ENCODE measurements around the gene NACC2. TPM values are rescaled to one million over a fixed set of nuclear protein-coding genes. Genes with fewer than 3 reads are reported as not detected.

The NACC2 gene
- total and polyA plus RNA-seq, 10 donors: 2.1 to 34.9 (median 23.7) TPM

- 90 to 94% (median 93%) methylated on average over 9 to 22 of the region's 22 CpGs for WGBS, 5 donors
- Histone ChIP-seq H3K27me3 (replicated peaks in 1 of 7) (no peaks in the 10 kb centered on the region), H3K4me1 (peaks cover 0 to 58% (median 14%) of the 10 kb centered on the region in 6 donors), H3K4me3 (no peak overlapping the region), H3K36me3 (peaks cover 0 to 15% (median 0%) of the 10 kb centered on the region in 6 donors), H3K9me3 (no peaks in the 10 kb centered on the region), H3K27ac (no peak overlapping the region)
- no peak for DNase-seq
- intact Hi-C loops (cut with DNase I; ENCODE audit: low total_unique reads): no loop called here
- TF ChIP-seq POLR2AphosphoS5 (IDR thresholded peaks at IDR 0.05): no peak
Observed at GRCh38 chr9:136022731-136023409, 72.2 kb downstream of the NACC2 start.

- no peak for TF ChIP-seq CTCF (IDR thresholded peaks at IDR 0.05 in 8 of 11, conservative IDR thresholded peaks at IDR 0.05 in 3 of 11)
- TF ChIP-seq POLR2A (IDR thresholded peaks at IDR 0.05): no peak
- DNase-seq: no peak
- peaks cover 0 to 20% (median 0%) of the 10 kb centered on the region in 6 donors for H3K36me3 ChIP-seq
- H3K4me3 ChIP-seq: no peak overlapping the region
- peaks cover 0 to 55% (median 14%) of the 10 kb centered on the region in 6 donors for H3K4me1 ChIP-seq
- no peaks in the 10 kb centered on the region for H3K27me3 ChIP-seq (replicated peaks in 1 of 7)
- 85 to 92% (median 87%) methylated on average over 17 to 19 of the region's 19 CpGs for WGBS, 5 donors
- H3K9me3 ChIP-seq: no peaks in the 10 kb centered on the region
- no peak overlapping the region for H3K27ac ChIP-seq
- intact Hi-C loops (cut with DNase I; ENCODE audit: low total_unique reads): no loop called here
Observed at GRCh38 chr9:136021872-136022681, 73.0 kb downstream of the NACC2 start.

DNA sequence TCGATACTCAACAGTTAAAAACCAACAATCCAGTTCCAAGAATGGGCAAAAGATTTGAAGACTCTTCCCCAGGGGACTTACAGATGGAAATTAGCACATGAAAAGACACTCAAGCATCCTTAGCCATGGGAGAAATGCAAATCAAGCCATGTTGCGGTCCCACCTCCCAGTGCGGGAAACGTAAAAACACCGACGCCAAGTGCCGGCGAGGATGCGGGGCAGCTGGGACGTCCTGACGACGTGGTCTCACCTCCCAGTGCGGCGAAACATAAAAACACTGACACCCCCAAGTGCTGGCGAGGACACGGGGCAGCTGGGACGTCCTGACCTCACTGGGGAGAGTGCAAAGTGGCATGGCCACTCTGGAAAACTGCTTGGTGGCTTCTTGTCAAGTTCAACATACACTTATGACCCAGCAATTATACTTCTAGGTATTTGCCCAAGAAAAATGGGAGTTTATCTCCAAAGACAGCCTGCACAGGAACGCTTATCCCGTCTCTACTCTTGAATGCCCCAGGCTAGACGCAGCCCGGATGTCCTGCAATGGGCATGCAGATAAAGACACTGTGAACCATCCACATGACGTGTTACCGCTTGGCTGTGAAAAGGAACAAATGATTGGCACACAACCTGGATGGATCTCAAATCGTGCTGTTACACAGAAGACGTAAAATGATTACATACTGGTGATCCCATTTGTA lies 73.8 kb downstream of the NACC2 start:
- intact Hi-C loops (cut with DNase I; ENCODE audit: low total_unique reads): no loop called here
- 89 to 92% (median 90%) methylated on average over 25 of the region's 25 CpGs for WGBS, 5 donors
- Histone ChIP-seq H3K27me3 (replicated peaks in 1 of 7) (no peaks in the 10 kb centered on the region), H3K4me3 (no peak overlapping the region), H3K27ac (no peak overlapping the region), H3K9me3 (no peaks in the 10 kb centered on the region), H3K36me3 (peaks cover 0 to 27% (median 0%) of the 10 kb centered on the region in 6 donors), H3K4me1 (peaks cover 0 to 48% (median 14%) of the 10 kb centered on the region in 6 donors)
- no peak for DNase-seq
- TF ChIP-seq CTCF (IDR thresholded peaks at IDR 0.05 in 8 of 11, conservative IDR thresholded peaks at IDR 0.05 in 3 of 11) (no peak), POLR2A (IDR thresholded peaks at IDR 0.05) (no peak), POLR2AphosphoS5 (IDR thresholded peaks at IDR 0.05) (peak in 1 of 3 donors; percentile 23)

DNA sequence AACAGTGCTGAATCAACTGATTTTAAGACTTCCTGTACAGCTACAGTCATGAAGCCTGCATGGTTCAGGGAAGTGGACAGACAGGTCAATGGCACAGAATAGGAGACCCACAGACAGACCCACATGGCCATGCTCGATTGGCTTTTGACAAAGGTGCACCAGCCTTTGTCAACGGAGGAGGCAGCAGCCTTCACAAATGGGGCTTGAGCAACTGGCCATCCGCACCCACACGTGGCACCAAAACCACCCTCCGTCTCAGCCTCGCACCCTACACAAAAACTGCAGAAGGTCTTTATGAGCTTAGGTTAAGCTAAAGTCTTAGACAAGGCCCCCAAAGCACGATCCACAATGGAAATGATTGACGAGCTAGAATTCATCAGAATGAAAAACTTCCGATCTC lies 74.4 kb downstream of the NACC2 start:
- Histone ChIP-seq H3K27me3 (replicated peaks in 1 of 7) (no peaks in the 10 kb centered on the region), H3K4me3 (no peak overlapping the region), H3K27ac (no peak overlapping the region), H3K9me3 (no peaks in the 10 kb centered on the region), H3K4me1 (peaks cover 0 to 46% (median 14%) of the 10 kb centered on the region in 6 donors), H3K36me3 (peaks cover 0 to 33% (median 0%) of the 10 kb centered on the region in 6 donors)
- intact Hi-C loops (cut with DNase I; ENCODE audit: low total_unique reads): no loop called here
- DNase-seq: no peak
- WGBS, 5 donors: 85 to 91% (median 91%) methylated on average over 9 of the region's 9 CpGs
- no peak for TF ChIP-seq POLR2A (IDR thresholded peaks at IDR 0.05)
- no peak for TF ChIP-seq POLR2AphosphoS5 (IDR thresholded peaks at IDR 0.05)
- no peak for TF ChIP-seq CTCF (IDR thresholded peaks at IDR 0.05 in 8 of 11, conservative IDR thresholded peaks at IDR 0.05 in 3 of 11)
